Measurements from ENCODE around the gene KIAA1586. TPM values are rescaled to one million over a fixed set of nuclear protein-coding genes. Genes with fewer than 3 reads are reported as not detected.

The KIAA1586 gene
- polyA plus RNA-seq, 1 donor (not counting 4 experiments of a cell fraction or from before 2014, with no cell fraction given), result 8.2 TPM

- H3K4me1 ChIP-seq (ENCODE audit: control insufficient read depth, extremely low read depth, insufficient read depth, low read length), result no peaks in the 10 kb centered on the region
- FAIRE-seq (no peak), DNase-seq (ENCODE audit: low read depth, low spot score) (no peak)
- H2AFZ ChIP-seq (ENCODE audit: control insufficient read depth, low read length), result no peak overlapping the region
- no peaks in the 10 kb centered on the region for H3K27me3 ChIP-seq (ENCODE audit: control insufficient read depth, extremely low read depth, insufficient read depth, low read length)
- dilution Hi-C loops (cut with MboI; ENCODE audit: extremely low pct_ligation_motif_present, low sequenced_read_pairs), result no loop called here
- H3K27ac ChIP-seq (ENCODE audit: control insufficient read depth, insufficient read depth, low read length), result no peak overlapping the region
- no peaks in the 10 kb centered on the region for H3K9me1 ChIP-seq (ENCODE audit: control insufficient read depth, extremely low read depth, insufficient read depth, low read length)
- H3K36me3 ChIP-seq (ENCODE audit: control insufficient read depth in 2 of 2, extremely low read depth in 1 of 2, insufficient read depth in 2 of 2, low read length in 2 of 2), result no peaks in the 10 kb centered on the region
- H3K9me3 ChIP-seq (ENCODE audit: control insufficient read depth, low read depth, low read length), result no peaks in the 10 kb centered on the region
- no peak overlapping the region for H3K9ac ChIP-seq (ENCODE audit: control insufficient read depth, extremely low read depth, insufficient read depth, low read length)
- TF ChIP-seq CTCF (optimal IDR thresholded peaks at IDR 0.05 in 1 of 3, IDR thresholded peaks at IDR 0.05 in 1 of 3, conservative IDR thresholded peaks at IDR 0.05 in 1 of 3; ENCODE audit: extremely low read depth in 1 of 3, insufficient read depth in 2 of 3, low read length in 3 of 3) (no peak), EZH2 (IDR thresholded peaks at IDR 0.05; ENCODE audit: low read length) (no peak)
- no peaks in the 10 kb centered on the region for H4K20me1 ChIP-seq (ENCODE audit: control insufficient read depth, extremely low read depth, insufficient read depth, low read length)
- H3K4me3 ChIP-seq (ENCODE audit: control insufficient read depth in 2 of 3, extremely low read depth in 1 of 3, insufficient read depth in 2 of 3, low read depth in 1 of 3, low read length in 3 of 3), result no peak overlapping the region
- no peaks in the 10 kb centered on the region for H3K79me2 ChIP-seq (ENCODE audit: control insufficient read depth, insufficient read depth, low read length)
- H3K4me2 ChIP-seq (ENCODE audit: control insufficient read depth, extremely low read depth, insufficient read depth, low read depth, low read length), result no peak overlapping the region
Measured at GRCh38 chr6:57035549-57035948, 10.9 kb upstream of the KIAA1586 start.

GRCh38 chr6:57038906-57039305, 7.6 kb upstream of the KIAA1586 start:
- Histone ChIP-seq H3K36me3 (ENCODE audit: control insufficient read depth in 2 of 2, extremely low read depth in 1 of 2, insufficient read depth in 2 of 2, low read length in 2 of 2) (no peaks in the 10 kb centered on the region), H3K79me2 (ENCODE audit: control insufficient read depth, insufficient read depth, low read length) (no peaks in the 10 kb centered on the region)
- no peak for FAIRE-seq

More at GRCh38 chr6:57038906-57039305, 7.6 kb upstream of the KIAA1586 start:
- Histone ChIP-seq H2AFZ (ENCODE audit: control insufficient read depth, low read length) (no peak overlapping the region), H3K4me2 (ENCODE audit: control insufficient read depth, extremely low read depth, insufficient read depth, low read depth, low read length) (no peak overlapping the region), H4K20me1 (ENCODE audit: control insufficient read depth, extremely low read depth, insufficient read depth, low read length) (no peaks in the 10 kb centered on the region), H3K4me3 (ENCODE audit: control insufficient read depth in 2 of 3, extremely low read depth in 1 of 3, insufficient read depth in 2 of 3, low read depth in 1 of 3, low read length in 3 of 3) (no peak overlapping the region), H3K4me1 (ENCODE audit: control insufficient read depth, extremely low read depth, insufficient read depth, low read length) (no peaks in the 10 kb centered on the region), H3K9me3 (ENCODE audit: control insufficient read depth, low read depth, low read length) (no peaks in the 10 kb centered on the region), H3K27ac (ENCODE audit: control insufficient read depth, insufficient read depth, low read length) (no peak overlapping the region), H3K9me1 (ENCODE audit: control insufficient read depth, extremely low read depth, insufficient read depth, low read length) (no peaks in the 10 kb centered on the region), H3K9ac (ENCODE audit: control insufficient read depth, extremely low read depth, insufficient read depth, low read length) (no peak overlapping the region), H3K27me3 (ENCODE audit: control insufficient read depth, extremely low read depth, insufficient read depth, low read length) (no peaks in the 10 kb centered on the region)
- DNase-seq (ENCODE audit: low read depth, low spot score), result no peak
- TF ChIP-seq CTCF (optimal IDR thresholded peaks at IDR 0.05 in 1 of 3, IDR thresholded peaks at IDR 0.05 in 1 of 3, conservative IDR thresholded peaks at IDR 0.05 in 1 of 3; ENCODE audit: extremely low read depth in 1 of 3, insufficient read depth in 2 of 3, low read length in 3 of 3) (no peak), EZH2 (IDR thresholded peaks at IDR 0.05; ENCODE audit: low read length) (no peak)
- dilution Hi-C loops (cut with MboI; ENCODE audit: extremely low pct_ligation_motif_present, low sequenced_read_pairs), result no loop called here
